IPS-18c (cell line): ENCODE data around the gene HRAS.
A peak's percentile ranks its signal among the peaks of the same experiment; 100 is the strongest.

Experiments used
- H3K4me3 ChIP-seq: 2 replicates; pipeline ENCODE4 v1.7.0; 2013; ENCODE audit warnings: low read depth, mild to moderate bottlenecking, low read length, moderate library complexity; ENCODE audit not compliant: insufficient read depth
- H3K9me3 ChIP-seq: one replicate; pipeline ENCODE4 v1.6.1; 2013; ENCODE audit warnings: mild to moderate bottlenecking, low read length, moderate library complexity; ENCODE audit not compliant: control insufficient read depth, insufficient read depth

The HRAS gene

GRCh38 chr11:557328-558132 is 22.2 kb upstream of the HRAS start:
- Histone ChIP-seq H3K9me3 (no peaks in the 10 kb centered on the region), H3K4me3 (no peak overlapping the region)

DNA sequence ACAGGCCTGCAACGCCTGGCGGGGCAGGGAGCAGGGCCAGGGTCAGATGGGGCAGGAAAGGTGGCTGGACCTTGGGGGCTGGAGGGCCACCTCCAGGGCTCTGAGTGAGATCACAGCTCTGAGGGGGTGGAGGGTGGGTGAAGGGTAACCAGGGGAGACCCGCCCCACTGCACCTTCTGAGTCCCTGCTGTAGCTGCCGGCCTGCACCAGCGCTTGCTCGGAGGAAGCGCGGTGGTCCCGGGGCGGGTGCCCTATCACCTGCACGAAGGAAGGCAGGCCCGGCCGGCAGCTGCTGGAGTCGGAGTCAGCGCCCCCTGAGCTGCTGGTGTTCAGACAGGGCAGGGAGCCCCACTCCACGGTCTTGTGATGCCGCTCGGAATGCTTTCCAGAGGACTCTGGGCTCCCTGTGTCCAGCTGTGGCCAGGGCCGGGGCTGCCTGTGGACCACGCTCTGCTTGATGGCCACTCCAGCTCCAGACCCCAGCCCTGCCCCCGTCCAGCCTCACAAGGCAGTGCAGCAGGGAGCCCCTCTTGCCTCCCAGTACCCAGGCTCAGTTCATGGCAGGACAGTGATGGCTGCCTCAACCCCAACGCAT is 21.4 kb upstream of the HRAS start:
- Histone ChIP-seq H3K4me3 (peak overlapping the region; percentile 71; the same call in 1 of the 2 replicates), H3K9me3 (no peaks in the 10 kb centered on the region)

DNA sequence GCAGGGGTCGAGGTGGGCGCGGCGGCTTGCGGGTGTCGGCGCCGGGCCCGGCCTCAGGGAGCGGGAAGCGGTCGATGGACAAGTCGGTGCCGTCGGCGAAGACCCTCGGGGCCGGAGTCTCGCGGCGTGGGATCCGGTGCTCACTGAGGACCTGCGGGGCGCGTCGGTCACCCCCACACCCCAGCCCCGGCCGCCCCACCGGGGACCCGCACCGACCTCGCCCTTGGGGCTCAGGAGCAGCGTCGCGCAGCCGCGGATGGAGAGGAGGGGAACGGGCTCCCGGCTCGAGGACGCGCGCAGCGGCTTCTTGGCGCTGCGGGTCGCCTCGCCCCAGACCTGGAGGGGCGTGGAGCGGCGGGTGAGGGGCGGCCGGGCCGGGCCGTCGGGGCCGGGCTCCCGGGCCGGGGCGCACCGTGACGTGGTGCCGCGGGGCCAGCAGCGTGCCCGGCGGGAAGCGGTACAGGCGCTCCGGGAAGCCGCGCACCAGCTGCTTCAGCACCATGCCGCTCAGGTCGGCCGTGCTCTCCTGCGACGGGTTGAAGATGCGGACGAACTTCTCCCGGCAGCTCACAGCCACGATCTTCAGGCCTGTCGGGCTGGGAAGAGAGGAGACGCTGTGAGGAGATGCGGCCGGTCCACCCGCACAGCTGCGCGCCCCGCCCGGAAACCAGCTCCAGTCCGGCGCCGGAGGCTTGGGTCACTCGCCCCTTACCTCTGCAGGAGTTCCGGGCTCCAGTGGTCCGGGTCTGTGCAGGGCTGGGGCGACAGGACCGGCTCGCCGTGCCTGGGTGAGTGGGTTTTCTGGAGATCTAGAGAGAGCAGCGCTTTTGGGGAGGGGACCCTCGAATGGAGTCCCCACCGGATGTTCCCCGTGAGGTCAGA is 20.6 kb upstream of the HRAS start:
- peak overlapping the region; percentile 71; the same call in 1 of the 2 replicates for H3K4me3 ChIP-seq

GRCh38 chr11:555227-555779 is 19.9 kb upstream of the HRAS start:
- H3K4me3 ChIP-seq = peak overlapping the region; percentile 71

More for the DNA sequence above, 20.6 kb upstream of the HRAS start:
- H3K9me3 ChIP-seq = no peaks in the 10 kb centered on the region

DNA sequence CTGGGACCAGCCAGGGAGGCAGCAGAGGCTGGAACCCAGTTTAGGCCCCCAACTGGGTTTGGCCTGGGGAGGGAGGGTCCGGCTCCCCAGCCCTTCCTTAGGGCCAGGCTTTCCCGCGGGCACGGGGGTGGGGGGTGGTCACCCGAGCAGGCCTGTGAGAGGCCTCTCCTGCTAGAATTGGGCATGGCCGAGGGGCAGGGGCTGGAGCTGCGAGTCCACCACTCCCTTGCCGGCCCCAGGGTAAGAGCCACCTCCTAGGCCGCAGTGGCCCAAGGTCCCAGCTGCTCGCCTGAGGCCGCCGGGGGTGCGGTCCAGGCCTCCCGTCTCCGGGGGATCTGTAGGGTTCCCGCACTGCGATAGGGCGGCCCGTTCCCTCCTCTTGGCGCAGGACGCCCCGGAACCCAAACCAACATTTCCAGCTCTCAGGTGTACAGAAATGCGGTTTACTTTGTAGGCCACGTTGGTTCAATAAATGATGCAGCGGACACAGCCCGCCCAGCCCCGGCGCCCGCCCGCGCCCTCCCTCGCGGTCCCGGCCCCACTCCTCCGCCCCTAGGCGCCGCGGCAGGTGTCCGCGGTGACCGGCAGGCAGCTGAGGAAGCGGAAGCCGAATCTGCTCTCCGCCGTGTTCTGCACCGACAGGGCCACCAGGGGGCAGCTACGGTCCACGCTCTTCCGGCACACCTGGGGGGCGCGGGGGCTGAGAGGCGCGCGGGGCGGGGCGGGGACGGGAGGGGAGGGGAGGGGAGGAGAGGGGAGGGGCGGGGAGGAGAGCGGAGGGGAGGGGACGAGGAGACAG is 19.3 kb upstream of the HRAS start:
- H3K9me3 ChIP-seq = no peaks in the 10 kb centered on the region
- H3K4me3 ChIP-seq = peak overlapping the region; percentile 47

More at GRCh38 chr11:555227-555779, 19.9 kb upstream of the HRAS start:
- no peaks in the 10 kb centered on the region for H3K9me3 ChIP-seq

- H3K9me3 ChIP-seq = no peaks in the 10 kb centered on the region
- no peak overlapping the region for H3K4me3 ChIP-seq
Measured at GRCh38 chr11:553988-554340, 18.6 kb upstream of the HRAS start.

DNA sequence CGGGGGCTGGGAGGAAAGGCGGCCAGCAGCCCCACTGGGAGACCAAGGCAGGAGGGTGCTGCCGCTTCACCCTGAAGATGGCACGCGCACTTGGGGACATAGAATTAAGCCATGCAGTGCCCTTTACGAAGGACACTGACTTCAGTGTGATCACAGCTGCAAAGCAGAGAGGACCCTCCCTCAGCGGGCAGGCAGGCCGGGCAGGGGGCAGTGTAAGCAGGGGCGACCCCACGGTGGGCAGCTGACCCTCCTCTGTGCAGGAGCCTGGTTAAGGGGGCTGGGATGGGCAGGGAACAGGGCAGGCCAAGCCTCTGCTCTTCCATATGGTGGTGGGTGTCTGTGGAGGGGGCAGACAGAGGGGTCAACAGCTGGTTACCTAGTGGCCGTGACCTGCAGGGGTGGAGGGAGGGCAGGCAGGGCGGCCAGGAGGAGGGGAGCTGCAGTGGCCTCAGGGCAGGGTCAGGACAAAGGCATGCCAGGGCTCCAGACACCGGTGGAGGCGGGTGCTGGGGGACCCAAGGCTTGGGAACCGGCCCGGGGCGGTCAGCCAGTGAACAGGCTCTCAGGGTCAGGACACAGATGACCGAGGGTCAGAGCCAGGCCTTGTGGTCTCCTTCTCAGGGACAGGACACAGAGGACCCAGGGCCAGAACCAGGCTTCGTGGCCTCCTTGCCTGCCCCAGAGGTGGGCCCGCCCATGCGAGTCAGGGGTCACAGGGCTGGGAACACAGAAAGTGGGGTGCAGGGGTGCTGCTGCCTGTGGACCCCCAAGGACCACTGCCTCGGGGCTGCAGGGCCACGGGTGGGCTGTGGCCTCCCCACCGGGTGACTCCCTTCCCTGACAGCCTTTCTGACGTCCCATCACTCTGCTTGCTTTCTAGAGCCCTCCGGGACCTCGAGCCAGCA is 18.0 kb upstream of the HRAS start:
- no peaks in the 10 kb centered on the region for H3K9me3 ChIP-seq
- H3K4me3 ChIP-seq = no peak overlapping the region

- Histone ChIP-seq H3K4me3 (no peak overlapping the region), H3K9me3 (peaks cover 2% of the 10 kb centered on the region)
Measured at GRCh38 chr11:551596-551995, 16.2 kb upstream of the HRAS start.

- Histone ChIP-seq H3K9me3 (peaks cover 2% of the 10 kb centered on the region), H3K4me3 (no peak overlapping the region)
Measured at GRCh38 chr11:551131-551530, 15.8 kb upstream of the HRAS start.

DNA sequence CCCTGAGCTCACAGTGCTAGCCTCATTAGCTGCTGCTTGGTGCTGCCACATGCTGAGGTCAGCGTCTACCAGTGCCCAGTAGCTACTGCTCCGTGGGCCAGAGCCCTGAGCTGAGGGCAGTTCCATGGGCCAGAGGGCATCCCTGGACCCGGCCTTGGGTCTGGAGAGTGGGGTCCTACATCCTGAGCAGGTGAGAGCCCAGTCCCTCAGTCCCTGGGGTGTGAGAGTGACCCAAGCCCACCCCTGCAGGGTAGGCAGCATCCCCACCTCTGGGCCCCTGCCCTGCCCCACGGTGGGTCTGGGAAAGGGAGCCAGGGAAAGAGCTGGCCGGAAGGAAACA is 15.3 kb upstream of the HRAS start:
- no peak overlapping the region for H3K4me3 ChIP-seq
- peaks cover 2% of the 10 kb centered on the region for H3K9me3 ChIP-seq

DNA sequence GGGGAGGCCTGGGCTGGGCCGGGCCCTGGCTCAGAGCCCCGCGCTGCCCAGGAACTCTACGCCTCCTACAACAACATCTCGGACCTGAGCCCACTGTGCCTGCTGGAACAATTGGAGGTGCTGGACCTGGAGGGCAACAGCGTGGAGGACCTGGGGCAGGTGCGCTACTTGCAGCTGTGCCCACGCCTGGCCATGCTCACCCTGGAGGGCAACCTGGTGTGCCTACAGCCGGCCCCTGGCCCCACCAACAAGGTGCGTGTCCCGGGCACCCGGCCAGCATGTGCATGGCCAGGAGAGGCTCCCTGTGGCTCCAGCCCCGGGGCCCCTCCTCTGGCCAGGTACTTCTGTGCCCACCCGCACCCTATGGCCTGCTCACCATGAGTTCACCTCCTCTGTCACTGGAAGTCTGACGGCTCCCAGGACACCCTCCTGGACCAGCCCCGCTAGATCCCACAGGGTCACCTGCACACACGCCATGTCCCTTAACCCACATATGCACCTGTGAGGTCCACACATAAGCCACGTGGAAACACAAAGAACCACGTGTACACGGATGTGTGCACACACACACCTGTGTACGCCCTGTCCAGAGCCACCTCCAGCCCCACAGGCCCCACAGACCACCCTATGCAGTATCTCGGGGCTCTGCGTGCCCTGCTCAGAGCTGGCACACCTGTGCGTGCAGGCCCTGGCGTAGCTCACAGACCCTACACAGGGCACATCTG is 14.8 kb upstream of the HRAS start:
- Histone ChIP-seq H3K4me3 (no peak overlapping the region), H3K9me3 (peaks cover 2% of the 10 kb centered on the region)

DNA sequence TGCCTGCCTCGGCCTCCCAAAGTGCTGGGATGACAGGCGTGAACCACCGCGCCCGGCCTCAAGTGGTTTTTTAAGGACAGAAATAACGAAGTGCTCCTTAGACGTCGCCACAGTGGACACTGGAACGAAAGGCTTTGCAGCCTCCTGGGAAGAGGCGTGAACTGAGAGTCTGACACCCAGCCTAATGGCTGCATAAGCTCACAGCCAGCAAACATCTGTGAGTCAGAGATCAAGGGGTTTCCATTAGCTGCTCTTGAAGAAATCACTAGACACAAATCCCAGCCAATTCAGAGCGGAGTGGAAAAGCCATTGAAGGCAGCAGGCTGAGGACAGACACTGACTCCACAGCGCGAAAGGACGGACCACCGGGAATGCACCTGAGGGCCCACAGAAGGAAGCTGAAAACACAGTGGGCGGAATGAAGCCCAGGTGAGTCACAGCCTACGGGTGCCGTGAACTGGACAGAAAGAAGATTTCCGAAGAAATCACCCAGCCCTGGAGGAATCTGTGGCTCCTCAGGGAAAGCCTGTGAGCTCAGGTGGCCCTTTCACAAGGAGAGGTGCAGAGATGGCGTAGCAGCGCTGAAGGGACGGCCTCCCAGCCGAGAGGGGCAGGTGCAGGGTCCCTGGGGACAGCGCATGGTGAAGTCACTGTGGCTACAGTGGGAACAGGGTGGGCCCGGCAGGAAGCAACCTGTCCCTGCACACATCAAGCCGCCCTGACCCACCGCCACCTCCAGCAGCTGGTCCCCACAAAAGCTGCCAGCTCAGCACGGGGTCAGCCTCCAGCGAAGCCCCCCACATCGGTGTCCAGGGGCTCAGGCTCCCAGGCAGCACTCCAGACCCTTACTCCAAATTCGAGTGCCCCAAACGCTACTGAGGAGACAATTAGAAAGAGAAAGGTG is 13.6 kb upstream of the HRAS start:
- Histone ChIP-seq H3K9me3 (peaks cover 2% of the 10 kb centered on the region), H3K4me3 (no peak overlapping the region)

- H3K9me3 ChIP-seq = peaks cover 2% of the 10 kb centered on the region
- H3K4me3 ChIP-seq = no peak overlapping the region
Measured at GRCh38 chr11:545171-545570, 9.8 kb upstream of the HRAS start.

DNA sequence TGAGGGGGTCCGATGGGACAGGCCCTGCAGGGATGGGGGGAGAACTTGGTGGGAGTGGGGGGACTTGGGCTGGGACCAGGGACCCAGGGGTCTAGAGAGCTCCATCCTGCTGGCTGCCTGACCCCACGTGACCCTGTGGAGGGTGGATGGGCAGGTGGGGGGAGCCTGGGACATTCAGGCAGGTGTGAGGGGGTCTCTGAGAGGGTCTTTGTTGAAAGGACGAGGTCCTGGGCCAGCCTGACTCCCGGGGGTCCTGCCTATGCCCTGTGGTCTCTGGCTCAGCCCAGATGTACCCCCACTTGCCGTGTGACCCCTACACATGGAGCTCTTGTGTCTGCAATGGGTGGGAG is 9.4 kb upstream of the HRAS start:
- H3K4me3 ChIP-seq = no peak overlapping the region
- peaks cover 2% of the 10 kb centered on the region for H3K9me3 ChIP-seq

DNA sequence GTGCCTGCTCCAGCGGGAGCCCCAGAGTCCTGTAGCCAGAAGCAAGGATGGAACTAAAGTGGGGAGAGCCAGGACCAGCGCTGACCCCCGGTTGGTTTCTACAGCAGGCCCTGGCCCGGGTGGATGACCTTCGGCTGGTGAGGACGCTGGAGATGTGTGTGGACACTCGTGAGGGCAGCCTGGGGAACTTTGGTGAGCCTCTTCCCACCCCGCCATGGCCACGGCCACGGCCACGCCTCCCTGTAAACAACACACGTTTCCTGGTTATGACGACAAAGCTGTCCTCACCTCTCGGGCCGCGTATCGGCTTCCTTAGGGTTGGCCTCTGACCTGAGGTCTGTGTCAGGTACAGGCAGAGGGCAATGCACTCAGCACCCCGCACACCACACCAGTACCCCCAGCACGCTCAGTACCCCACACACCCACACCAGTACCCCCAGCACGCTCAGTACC is 6.1 kb upstream of the HRAS start:
- Histone ChIP-seq H3K9me3 (no peaks in the 10 kb centered on the region), H3K4me3 (no peak overlapping the region)
